Gastrocnemius medialis (tissue), 4 donors: ENCODE data around the gene GRIK1.

ENCODE experiments used
- POLR2A ChIP-seq, 2 donors: fragments of 450-650 bp; IDR thresholded peaks; one replicate each; pipeline ENCODE4 v1.6.1; 2017; ENCODE audit warnings: antibody characterized with exemption in 2 of 2, mild to moderate bottlenecking in 2 of 2, moderate library complexity in 2 of 2
- TF ChIP-seq, protein P1 (sequence below), 5 experiments: fragments of 450-650 bp in 3 of 5; fragments of 200-600 bp in 2 of 5; sonication (generic) in 2 of 5; IDR thresholded peaks in 4 of 5; conservative IDR thresholded peaks in 1 of 5; 1 replicate in 4 of 5; 2 replicates in 1 of 5; pipeline ENCODE4 v1.5.1; 2016 to 2019; ENCODE audit warnings: antibody characterized with exemption in 5 of 5, mild to moderate bottlenecking in 3 of 5, moderate library complexity in 3 of 5

DNA sequence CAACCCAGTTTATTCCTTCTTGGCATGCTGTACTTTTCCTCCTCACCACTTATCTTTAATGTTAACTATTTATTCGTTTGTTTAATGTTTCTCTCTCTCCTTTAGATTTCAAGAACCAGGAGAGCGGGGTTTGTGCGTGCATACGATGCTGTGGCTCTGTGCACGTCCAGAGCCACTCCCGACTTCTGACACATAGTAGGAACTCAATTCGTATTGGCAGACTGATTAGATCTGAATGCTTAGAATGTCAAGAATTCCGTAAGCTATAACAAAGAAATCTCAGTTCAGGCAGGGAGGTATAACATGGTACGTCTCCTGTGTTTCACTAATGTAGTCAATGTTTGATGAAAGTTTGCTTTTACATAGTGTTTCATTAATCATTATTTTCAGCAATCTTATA is 7.3 kb upstream of the GRIK1 start:
- no peak for TF ChIP-seq POLR2A (IDR thresholded peaks at IDR 0.05)
- TF ChIP-seq, protein P1, sequence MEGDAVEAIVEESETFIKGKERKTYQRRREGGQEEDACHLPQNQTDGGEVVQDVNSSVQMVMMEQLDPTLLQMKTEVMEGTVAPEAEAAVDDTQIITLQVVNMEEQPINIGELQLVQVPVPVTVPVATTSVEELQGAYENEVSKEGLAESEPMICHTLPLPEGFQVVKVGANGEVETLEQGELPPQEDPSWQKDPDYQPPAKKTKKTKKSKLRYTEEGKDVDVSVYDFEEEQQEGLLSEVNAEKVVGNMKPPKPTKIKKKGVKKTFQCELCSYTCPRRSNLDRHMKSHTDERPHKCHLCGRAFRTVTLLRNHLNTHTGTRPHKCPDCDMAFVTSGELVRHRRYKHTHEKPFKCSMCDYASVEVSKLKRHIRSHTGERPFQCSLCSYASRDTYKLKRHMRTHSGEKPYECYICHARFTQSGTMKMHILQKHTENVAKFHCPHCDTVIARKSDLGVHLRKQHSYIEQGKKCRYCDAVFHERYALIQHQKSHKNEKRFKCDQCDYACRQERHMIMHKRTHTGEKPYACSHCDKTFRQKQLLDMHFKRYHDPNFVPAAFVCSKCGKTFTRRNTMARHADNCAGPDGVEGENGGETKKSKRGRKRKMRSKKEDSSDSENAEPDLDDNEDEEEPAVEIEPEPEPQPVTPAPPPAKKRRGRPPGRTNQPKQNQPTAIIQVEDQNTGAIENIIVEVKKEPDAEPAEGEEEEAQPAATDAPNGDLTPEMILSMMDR (IDR thresholded peaks at IDR 0.05 in 4 of 5, conservative IDR thresholded peaks at IDR 0.05 in 1 of 5): no peak
